HepG2 (cell line): ENCODE results near the gene SLC25A43. TPM values are rescaled to one million over a fixed set of nuclear protein-coding genes. Genes with fewer than 3 reads are reported as not detected.
A peak's percentile ranks its signal among the peaks of the same experiment; 100 is the strongest.

Source experiments
- EP300 ChIP-seq, 3 experiments: sonication (generic) in 1 of 3; formaldehyde crosslinking in 1 of 3; IDR thresholded peaks; 2 replicates each; pipeline versions ENCODE4 v1.5.1 to v1.6.1; 2011 to 2020; ENCODE audit warnings: low read depth in 2 of 3, low read length in 2 of 3, borderline replicate concordance in 1 of 3, improper control_type of control experiment in 1 of 3, mild to moderate bottlenecking in 1 of 3, missing genetic modification reagents in 1 of 3, moderate library complexity in 1 of 3
- HNF4A ChIP-seq: sonication (generic); formaldehyde crosslinking; IDR thresholded peaks from 2 replicates; pipeline ENCODE4 v1.4.0; 2020; ENCODE audit warnings: missing genetic modification reagents
- ISL2 ChIP-seq: sonication (generic); formaldehyde crosslinking; IDR thresholded peaks from 2 replicates; pipeline ENCODE4 v1.5.0; 2020; ENCODE audit warnings: missing genetic modification reagents
- MAFF ChIP-seq: IDR thresholded peaks from 2 replicates; pipeline ENCODE4 v1.6.1; 2011; ENCODE audit warnings: low read depth, low read length, improper control_type of control experiment
- PPARG ChIP-seq: conservative IDR thresholded peaks from 2 replicates; pipeline ENCODE4 v1.6.1; 2016; ENCODE audit warnings: missing biosample characterization, missing genetic modification reagents
- SOX13 ChIP-seq, 3 experiments: fragments of 450-650 bp in 1 of 3; sonication (generic) in 1 of 3; formaldehyde crosslinking in 1 of 3; IDR thresholded peaks in 2 of 3; conservative IDR thresholded peaks in 1 of 3; 2 replicates each; pipeline versions ENCODE4 v1.5.0 to v1.6.1; 2016 to 2020; ENCODE audit warnings: antibody characterized with exemption in 1 of 3, mild to moderate bottlenecking in 1 of 3, missing compliant biosample characterization in 1 of 3, missing genetic modification reagents in 1 of 3, moderate library complexity in 1 of 3
- TBX3 ChIP-seq: fragments of 450-650 bp; IDR thresholded peaks from 2 replicates; pipeline ENCODE4 v1.6.1; 2017; ENCODE audit warnings: antibody characterized with exemption, mild to moderate bottlenecking, inconsistent platforms, borderline replicate concordance
- ZNF354B ChIP-seq: sonication (generic); formaldehyde crosslinking; IDR thresholded peaks from 2 replicates; pipeline ENCODE4 v1.8.0; 2022; ENCODE audit warnings: mild to moderate bottlenecking, missing genetic modification reagents
- polyA plus RNA-seq, 8 experiments: library from polyadenylated mRNA; depleted of rRNA in 3 of 8; stranded (reverse) in 7 of 8; unstranded in 1 of 8; fragments of >200 nt; fragmentation: Illumina TruSeq in 4 of 8; extraction: Trizol in 4 of 8; gene quantifications; 2 replicates each; pipeline versions ENCODE4 v1.2.1 to v1.2.3, GENCODE V29; 2011 to 2016; ENCODE audit warnings: low read depth in 4 of 8, missing spikeins in 1 of 8, mixed read lengths in 1 of 8; ENCODE audit not compliant: insufficient read depth in 1 of 8
- total RNA-seq, 5 experiments: library from RNA; depleted of rRNA; stranded (reverse); fragments of >200 nt; fragmentation: Illumina TruSeq; extraction: Trizol; gene quantifications; 2 replicates each; pipeline ENCODE4 v1.2.3, GENCODE V29; 2016; ENCODE audit warnings: low read depth in 1 of 5
- TF ChIP-seq, protein P1 (sequence below): sonication (generic); formaldehyde crosslinking; conservative IDR thresholded peaks from 2 replicates; pipeline ENCODE4 v1.4.0; 2020; ENCODE audit warnings: mild to moderate bottlenecking, missing genetic modification reagents, moderate library complexity
- TF ChIP-seq, protein P2 (sequence below), 2 experiments: IDR thresholded peaks; 2 replicates each; pipeline ENCODE4 v1.6.1; 2011 to 2012; ENCODE audit warnings: low read length in 2 of 2, borderline replicate concordance in 1 of 2, low read depth in 1 of 2, mild to moderate bottlenecking in 1 of 2, moderate library complexity in 1 of 2

Gene SLC25A43
- total and polyA plus RNA-seq, 2 of the 13 experiments (the other 11 are each of a cell fraction or from before 2014, with no cell fraction given), result 5.8 to 13.2 TPM

DNA sequence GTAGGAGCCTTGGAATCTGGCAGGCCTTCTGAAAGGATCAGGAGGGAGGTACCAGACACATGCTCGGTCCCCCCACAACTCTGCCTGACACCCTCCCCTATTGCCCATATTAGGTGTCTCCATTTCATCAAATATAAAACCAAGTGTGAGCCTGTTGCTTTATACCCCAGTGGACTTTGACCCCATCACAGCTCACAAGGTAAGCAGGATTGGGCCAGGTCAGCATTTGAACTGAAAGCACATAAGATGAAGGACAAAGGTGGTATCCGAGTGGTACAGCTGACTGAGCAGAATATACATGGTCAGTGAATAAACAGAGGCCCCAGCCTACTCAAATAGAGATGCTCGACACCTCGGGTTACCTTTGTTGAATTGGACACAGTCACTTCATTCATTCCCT, 20.0 kb downstream of the SLC25A43 start (continued):
- TF ChIP-seq SOX13 (IDR thresholded peaks at IDR 0.05) (no peak), SOX13 (CRISPR knock-in tag; conservative IDR thresholded peaks at IDR 0.05 in 1 of 2, IDR thresholded peaks at IDR 0.05 in 1 of 2) (peak in 1 of 2 experiments; percentile 26; a peak in 1 of 4 replicates), TBX3 (0 out of 2 replicates have a peak, but pooled peaks have one; percentile 10), ISL2 (CRISPR knock-in tag) (no peak), ZNF354B (CRISPR knock-in tag) (no peak), PPARG (0 out of 2 replicates have a peak, but pooled peaks have one; percentile 33), EP300 (IDR thresholded peaks at IDR 0.05; ENCODE audit: low read depth in 2 of 2, low read length in 2 of 2) (peak in 1 of 2 experiments; percentile 17; a peak in 1 of 4 replicates), EP300 (CRISPR knock-in tag; IDR thresholded peaks at IDR 0.05; ENCODE audit: borderline replicate concordance) (no peak), HNF4A (CRISPR knock-in tag) (peak; percentile 84), MAFF (peak; percentile 89)
- TF ChIP-seq, protein P1, sequence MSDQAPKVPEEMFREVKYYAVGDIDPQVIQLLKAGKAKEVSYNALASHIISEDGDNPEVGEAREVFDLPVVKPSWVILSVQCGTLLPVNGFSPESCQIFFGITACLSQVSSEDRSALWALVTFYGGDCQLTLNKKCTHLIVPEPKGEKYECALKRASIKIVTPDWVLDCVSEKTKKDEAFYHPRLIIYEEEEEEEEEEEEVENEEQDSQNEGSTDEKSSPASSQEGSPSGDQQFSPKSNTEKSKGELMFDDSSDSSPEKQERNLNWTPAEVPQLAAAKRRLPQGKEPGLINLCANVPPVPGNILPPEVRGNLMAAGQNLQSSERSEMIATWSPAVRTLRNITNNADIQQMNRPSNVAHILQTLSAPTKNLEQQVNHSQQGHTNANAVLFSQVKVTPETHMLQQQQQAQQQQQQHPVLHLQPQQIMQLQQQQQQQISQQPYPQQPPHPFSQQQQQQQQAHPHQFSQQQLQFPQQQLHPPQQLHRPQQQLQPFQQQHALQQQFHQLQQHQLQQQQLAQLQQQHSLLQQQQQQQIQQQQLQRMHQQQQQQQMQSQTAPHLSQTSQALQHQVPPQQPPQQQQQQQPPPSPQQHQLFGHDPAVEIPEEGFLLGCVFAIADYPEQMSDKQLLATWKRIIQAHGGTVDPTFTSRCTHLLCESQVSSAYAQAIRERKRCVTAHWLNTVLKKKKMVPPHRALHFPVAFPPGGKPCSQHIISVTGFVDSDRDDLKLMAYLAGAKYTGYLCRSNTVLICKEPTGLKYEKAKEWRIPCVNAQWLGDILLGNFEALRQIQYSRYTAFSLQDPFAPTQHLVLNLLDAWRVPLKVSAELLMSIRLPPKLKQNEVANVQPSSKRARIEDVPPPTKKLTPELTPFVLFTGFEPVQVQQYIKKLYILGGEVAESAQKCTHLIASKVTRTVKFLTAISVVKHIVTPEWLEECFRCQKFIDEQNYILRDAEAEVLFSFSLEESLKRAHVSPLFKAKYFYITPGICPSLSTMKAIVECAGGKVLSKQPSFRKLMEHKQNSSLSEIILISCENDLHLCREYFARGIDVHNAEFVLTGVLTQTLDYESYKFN (CRISPR knock-in tag), result peak; percentile 53
- TF ChIP-seq, protein P2, sequence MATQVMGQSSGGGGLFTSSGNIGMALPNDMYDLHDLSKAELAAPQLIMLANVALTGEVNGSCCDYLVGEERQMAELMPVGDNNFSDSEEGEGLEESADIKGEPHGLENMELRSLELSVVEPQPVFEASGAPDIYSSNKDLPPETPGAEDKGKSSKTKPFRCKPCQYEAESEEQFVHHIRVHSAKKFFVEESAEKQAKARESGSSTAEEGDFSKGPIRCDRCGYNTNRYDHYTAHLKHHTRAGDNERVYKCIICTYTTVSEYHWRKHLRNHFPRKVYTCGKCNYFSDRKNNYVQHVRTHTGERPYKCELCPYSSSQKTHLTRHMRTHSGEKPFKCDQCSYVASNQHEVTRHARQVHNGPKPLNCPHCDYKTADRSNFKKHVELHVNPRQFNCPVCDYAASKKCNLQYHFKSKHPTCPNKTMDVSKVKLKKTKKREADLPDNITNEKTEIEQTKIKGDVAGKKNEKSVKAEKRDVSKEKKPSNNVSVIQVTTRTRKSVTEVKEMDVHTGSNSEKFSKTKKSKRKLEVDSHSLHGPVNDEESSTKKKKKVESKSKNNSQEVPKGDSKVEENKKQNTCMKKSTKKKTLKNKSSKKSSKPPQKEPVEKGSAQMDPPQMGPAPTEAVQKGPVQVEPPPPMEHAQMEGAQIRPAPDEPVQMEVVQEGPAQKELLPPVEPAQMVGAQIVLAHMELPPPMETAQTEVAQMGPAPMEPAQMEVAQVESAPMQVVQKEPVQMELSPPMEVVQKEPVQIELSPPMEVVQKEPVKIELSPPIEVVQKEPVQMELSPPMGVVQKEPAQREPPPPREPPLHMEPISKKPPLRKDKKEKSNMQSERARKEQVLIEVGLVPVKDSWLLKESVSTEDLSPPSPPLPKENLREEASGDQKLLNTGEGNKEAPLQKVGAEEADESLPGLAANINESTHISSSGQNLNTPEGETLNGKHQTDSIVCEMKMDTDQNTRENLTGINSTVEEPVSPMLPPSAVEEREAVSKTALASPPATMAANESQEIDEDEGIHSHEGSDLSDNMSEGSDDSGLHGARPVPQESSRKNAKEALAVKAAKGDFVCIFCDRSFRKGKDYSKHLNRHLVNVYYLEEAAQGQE (IDR thresholded peaks at IDR 0.05; ENCODE audit: borderline replicate concordance in 1 of 2, low read depth in 1 of 2, low read length in 2 of 2), result no peak
